ENCODE data around the gene CAD. TPM values are rescaled to one million over a fixed set of nuclear protein-coding genes. Genes with fewer than 3 reads are reported as not detected.

The CAD gene
- total and polyA plus RNA-seq, 2 donors (not counting 3 experiments of a cell fraction or from before 2014, with no cell fraction given), result 60.3 to 91.4 TPM

DNA sequence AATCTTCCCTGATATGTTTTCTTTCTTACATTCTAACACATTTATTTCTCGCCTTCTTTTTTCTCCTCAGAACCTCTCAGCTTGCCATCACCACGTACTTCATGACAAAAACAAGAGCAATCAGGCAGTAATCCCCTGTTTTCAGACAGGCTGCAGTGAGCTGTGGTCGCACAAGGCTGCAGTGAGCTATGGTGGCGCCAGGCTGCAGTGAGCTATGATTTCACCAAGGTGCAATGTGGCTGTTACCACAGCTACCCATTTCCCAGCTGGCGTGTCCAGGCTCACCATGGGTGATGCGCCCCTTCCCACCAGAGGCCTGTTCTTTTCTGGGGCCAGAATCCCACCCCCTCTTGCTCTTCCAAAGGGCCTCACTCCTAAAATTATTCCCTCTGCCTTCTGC lies 42.5 kb upstream of the CAD start:
- DNase-seq (ENCODE audit: low read depth, low spot score), result no peak
- CTCF ChIA-PET, result interaction anchor here (0.9 to 2.4 kb wide), 7 partner anchors 8 to 105 kb away, joined by 3 to 14 read pairs (median 5); no protein-coding TSS in a partner anchor

More for the DNA sequence above, 42.5 kb upstream of the CAD start:
- Histone ChIP-seq H3K9me1 (replicated peaks; ENCODE audit: control insufficient read depth, extremely low read depth, insufficient read depth, low read length) (no peaks in the 10 kb centered on the region), H3K4me1 (ENCODE audit: control insufficient read depth, extremely low read depth, insufficient read depth, low read length) (no peaks in the 10 kb centered on the region), H3K9ac (replicated peaks; ENCODE audit: extremely low read depth, insufficient read depth, low read length) (no peak overlapping the region), H4K20me1 (replicated peaks; ENCODE audit: control insufficient read depth, extremely low read depth, insufficient read depth, low read length) (no peaks in the 10 kb centered on the region), H3K9me3 (replicated peaks; ENCODE audit: control insufficient read depth, insufficient read depth, low read length) (no peaks in the 10 kb centered on the region), H3K79me2 (ENCODE audit: control insufficient read depth, insufficient read depth, low read length) (no peaks in the 10 kb centered on the region), H3K27me3 (ENCODE audit: control insufficient read depth in 2 of 2, insufficient read depth in 2 of 2, low read length in 2 of 2) (peaks cover 30 to 34% of the 10 kb centered on the region in 2 experiments), H3K36me3 (ENCODE audit: control insufficient read depth in 2 of 2, extremely low read depth in 1 of 2, insufficient read depth in 2 of 2, low read length in 2 of 2) (no peaks in the 10 kb centered on the region), H3K4me3 (replicated peaks in 1 of 3; ENCODE audit: insufficient read depth in 1 of 3, low read depth in 1 of 3, low read length in 3 of 3) (no peak overlapping the region), H2AFZ (ENCODE audit: low read depth, low read length) (no peak overlapping the region), H3K27ac (ENCODE audit: insufficient read depth, low read depth, low read length) (no peak overlapping the region), H3K4me2 (ENCODE audit: insufficient read depth, low read length) (no peak overlapping the region)
- TF ChIP-seq EZH2 (IDR thresholded peaks at IDR 0.05; ENCODE audit: borderline replicate concordance, low read depth, low read length, severe bottlenecking), result no peak
- no peak for TF ChIP-seq FOS (IDR thresholded peaks at IDR 0.05; ENCODE audit: borderline replicate concordance, insufficient read depth, low read length)
- no peak for TF ChIP-seq POLR2A (IDR thresholded peaks at IDR 0.05; ENCODE audit: low read depth, low read length)
- no peak for TF ChIP-seq MYC (IDR thresholded peaks at IDR 0.05; ENCODE audit: low read depth, low read length)
- TF ChIP-seq GATA2 (IDR thresholded peaks at IDR 0.05; ENCODE audit: insufficient read depth, insufficient read length, low read depth, low read length), result no peak
- TF ChIP-seq, protein P1, sequence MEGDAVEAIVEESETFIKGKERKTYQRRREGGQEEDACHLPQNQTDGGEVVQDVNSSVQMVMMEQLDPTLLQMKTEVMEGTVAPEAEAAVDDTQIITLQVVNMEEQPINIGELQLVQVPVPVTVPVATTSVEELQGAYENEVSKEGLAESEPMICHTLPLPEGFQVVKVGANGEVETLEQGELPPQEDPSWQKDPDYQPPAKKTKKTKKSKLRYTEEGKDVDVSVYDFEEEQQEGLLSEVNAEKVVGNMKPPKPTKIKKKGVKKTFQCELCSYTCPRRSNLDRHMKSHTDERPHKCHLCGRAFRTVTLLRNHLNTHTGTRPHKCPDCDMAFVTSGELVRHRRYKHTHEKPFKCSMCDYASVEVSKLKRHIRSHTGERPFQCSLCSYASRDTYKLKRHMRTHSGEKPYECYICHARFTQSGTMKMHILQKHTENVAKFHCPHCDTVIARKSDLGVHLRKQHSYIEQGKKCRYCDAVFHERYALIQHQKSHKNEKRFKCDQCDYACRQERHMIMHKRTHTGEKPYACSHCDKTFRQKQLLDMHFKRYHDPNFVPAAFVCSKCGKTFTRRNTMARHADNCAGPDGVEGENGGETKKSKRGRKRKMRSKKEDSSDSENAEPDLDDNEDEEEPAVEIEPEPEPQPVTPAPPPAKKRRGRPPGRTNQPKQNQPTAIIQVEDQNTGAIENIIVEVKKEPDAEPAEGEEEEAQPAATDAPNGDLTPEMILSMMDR (IDR thresholded peaks at IDR 0.05; ENCODE audit: extremely low read depth in 1 of 2, insufficient read depth in 1 of 2, low read depth in 1 of 2, low read length in 2 of 2), result no peak
- TF ChIP-seq POLR2AphosphoS5 (IDR thresholded peaks at IDR 0.05; ENCODE audit: insufficient read depth, low read depth, low read length), result no peak
- no peak for TF ChIP-seq MAX (IDR thresholded peaks at IDR 0.05; ENCODE audit: insufficient read depth, insufficient read length)
- no peak for TF ChIP-seq JUN (IDR thresholded peaks at IDR 0.05; ENCODE audit: borderline replicate concordance, insufficient read depth, insufficient read length, low read depth)
- no TSS peak for BruUV-seq (replicated peaks)
- intact Hi-C loops (cut with micrococcal nuclease) (loop anchor here (5.0 kb wide), 1 partner anchor 77 kb away; no protein-coding TSS in a partner anchor), dilution Hi-C loops (cut with MboI; ENCODE audit: extremely low pct_ligation_motif_present, low sequenced_read_pairs) (no loop called here)
- FAIRE-seq, result no peak
- POLR2A ChIA-PET, result no interaction called here
